ENCODE results near the gene HYCC2.
"Not testable (repeated sequence)": the region's sequence is repeated elsewhere in the genome, so short reads cannot be mapped to it uniquely, and the experiment has no call there.

HYCC2 gene

GRCh38 chr2:201070948-201071478 lies 458 bp downstream of the HYCC2 start:
- DNase-seq, result no peak

DNA sequence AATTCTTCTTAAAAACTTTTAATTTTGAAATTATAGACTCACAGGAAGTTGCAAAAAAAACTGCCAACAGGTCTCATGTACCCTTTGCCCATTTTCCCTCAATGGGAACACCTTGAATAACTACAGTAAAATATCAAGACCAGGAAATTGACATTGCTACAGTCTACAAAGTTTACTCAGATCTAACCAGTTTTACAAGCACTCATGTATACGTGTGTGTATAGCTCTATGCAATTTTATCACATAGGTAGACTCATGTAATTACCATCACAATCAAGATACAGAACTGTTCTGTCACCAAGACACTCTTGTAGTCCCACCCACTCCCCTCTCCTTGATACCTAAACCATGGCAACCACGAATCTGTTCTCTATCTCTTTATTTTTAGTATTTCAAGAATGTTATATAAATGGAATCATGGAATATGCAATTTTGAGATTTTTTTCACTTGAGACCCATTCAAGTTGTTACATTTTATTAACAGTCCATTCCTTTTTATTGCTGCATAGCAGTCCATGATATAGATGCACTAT lies 6.6 kb downstream of the HYCC2 start:
- DNase-seq, result no peak

DNA sequence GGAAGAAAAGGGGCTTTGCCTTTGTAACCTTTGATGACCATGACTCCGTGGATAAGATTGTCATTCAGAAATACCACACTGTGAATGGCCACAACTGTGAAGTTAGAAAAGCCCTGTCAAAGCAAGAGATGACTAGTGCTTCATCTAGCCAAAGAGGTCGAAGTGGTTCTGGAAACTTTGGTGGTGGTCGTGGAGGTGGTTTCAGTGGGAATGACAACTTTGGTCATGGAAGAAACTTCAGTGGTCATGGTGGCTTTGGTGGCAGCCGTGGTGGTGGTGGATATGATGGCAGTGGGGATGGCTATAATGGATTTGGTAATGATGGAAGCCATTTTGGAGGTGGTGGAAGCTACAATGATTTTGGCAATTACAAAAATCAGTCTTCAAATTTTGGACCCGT lies 8.0 kb downstream of the HYCC2 start:
- not testable (repeated sequence) for DNase-seq

DNA sequence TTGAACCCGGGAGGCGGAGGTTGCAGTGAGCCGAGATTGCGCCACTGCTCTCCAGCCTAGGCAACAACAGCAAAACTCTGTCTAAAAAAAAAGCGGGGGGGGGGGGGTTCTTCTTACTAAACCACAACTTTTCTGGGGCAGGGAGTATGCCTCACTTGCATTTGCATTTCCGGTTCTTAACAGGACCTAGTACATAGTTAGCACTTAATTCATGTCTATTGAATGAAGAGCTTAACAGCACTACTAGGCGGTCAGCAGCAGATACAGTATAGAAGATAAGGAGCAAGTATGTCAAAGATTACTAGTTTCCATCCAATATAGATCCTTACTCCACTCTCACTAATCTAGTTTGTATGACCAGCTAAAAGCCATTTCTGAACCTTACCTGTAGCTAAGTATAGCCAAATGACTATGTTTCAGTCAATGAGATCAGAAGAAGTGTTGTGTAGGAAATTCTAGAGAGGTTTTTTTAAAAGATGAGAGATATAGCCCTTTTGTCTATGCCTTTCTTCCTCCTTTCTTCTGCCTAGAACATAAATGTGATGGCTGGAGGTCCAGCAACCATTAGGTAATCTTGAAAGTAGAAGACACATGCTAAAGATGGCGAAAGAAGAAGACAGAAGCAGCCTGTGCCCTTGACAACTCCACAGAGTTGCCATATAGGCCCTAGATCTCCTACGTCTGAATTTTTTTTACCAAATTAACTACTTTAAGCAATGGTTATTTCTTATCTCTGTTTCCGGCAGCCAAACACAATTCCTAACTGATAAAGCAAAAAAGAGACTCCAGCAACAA lies 11.3 kb downstream of the HYCC2 start:
- DNase-seq, result no peak

- no peak for DNase-seq
Measured at GRCh38 chr2:201058914-201059313, 12.6 kb downstream of the HYCC2 start.

- no peak for DNase-seq
Measured at GRCh38 chr2:201057715-201058248, 13.7 kb downstream of the HYCC2 start.

- no peak for DNase-seq
Measured at GRCh38 chr2:201057087-201057521, 14.4 kb downstream of the HYCC2 start.

GRCh38 chr2:201049455-201049854 lies 22.0 kb downstream of the HYCC2 start:
- DNase-seq, result no peak

DNA sequence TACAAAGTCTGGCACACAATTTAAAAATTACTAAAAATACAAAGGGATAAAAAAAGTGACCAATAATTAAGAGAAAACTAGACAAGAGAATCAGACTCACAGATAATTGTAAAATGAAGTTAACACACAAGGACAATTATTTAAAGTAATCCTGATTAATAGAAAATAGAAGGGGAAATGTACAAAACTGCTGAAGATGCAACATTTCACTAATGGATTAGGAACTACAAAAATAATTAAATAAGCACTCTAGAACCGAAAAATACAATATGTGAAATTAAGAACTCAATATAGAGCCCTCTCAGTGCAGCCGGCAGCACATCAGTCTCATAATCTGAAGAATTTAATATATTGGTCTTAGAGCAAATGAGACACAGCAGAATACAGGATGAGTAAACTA lies 24.6 kb downstream of the HYCC2 start:
- no peak for DNase-seq

DNA sequence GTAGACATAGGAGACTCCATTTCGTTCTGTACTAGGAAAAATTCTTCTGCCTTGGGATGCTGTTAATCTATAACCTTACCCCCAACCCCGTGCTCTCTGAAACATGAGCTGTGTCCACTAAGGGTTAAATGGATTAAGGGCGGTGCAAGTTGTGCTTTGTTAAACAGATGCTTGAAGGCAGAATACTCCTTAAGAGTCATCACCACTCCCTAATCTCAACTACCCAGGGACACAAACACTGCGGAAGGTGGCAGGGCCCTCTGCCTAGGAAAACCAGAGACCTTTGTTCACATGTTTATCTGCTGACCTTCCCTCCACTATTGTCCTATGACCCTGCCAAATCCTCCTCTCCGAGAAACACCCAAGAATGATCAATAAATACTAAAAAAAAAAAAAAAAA lies 28.4 kb downstream of the HYCC2 start:
- not testable (repeated sequence) for DNase-seq

DNA sequence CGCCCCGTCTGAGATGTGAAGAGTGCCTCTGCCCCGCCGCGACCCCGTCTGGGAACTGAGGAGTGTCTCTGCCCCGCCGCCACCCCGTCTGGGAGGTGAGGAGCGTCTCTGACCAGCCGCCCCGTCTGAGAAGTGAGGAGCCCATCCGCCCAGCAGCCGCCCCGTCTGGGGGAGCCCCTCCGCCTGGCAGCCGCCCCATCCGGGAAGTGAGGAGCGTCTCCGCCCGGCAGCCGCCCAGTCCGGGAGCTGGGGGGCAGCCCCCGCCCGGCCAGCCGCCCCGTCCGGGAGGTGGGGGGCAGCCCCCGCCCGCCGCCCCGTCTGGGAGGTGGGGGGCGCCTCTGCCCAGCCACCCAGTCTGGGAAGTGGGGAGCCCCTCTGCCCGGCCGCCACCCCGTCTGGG lies 29.0 kb downstream of the HYCC2 start:
- DNase-seq, result not testable (repeated sequence)

DNA sequence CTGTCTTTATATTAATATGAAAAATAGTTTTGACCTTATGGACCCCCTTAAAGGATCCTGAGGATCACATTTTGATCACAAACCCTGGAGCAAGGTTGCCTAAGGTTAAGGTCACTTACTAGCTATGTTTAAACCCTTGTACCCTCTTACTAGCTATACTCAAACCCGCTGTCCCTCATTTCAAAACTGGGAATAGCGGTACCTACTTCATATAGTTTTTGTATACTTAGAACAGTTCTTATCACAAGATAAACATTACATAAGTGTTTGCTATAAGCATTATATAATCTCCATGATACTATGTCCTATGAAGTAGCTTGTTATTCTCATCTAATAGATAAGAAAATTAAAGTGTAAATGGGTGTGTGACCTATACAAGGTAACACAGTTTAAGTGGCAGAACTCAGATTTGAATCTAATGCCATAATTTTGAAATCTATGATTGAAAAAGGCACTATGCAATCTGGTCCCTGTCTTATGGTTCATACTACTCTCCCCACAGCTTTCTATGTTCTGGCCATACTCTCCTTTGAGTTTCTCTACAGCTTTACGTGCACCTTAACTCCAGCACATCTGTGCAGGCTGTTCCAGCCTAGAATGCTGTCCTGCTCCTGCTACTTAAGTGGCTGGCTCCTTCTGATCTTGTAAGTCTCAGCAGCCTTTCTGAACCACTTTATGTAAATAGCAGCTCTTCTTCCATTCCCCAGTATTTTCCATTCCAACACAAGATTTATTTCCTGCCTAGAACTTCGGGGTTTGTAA lies 30.4 kb downstream of the HYCC2 start:
- DNase-seq, result no peak

- DNase-seq, result no peak
Measured at GRCh38 chr2:201038855-201039254, 32.6 kb downstream of the HYCC2 start.

- DNase-seq, result not testable (repeated sequence)
Measured at GRCh38 chr2:201038361-201038760, 33.1 kb downstream of the HYCC2 start.

DNA sequence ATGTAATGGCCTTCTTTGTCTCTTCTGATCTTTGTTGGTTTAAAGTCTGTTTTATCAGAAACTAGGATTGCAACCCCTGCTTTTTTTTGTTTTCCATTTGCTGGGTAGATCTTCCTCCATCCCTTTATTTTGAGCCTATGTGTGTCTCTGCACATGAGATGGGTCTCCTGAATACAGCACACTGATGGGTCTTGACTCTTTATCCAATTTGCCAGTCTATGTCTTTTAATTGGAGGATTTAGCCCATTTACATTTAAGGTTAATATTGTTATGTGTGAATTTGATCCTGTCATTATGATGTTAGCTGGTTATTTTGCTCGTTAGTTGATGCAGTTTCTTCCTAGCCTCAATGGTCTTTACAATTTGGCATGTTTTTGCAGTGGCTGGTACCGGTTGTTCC lies 37.1 kb downstream of the HYCC2 start:
- not testable (repeated sequence) for DNase-seq

- no peak for DNase-seq
Measured at GRCh38 chr2:201024518-201024917, 47.0 kb downstream of the HYCC2 start.

GRCh38 chr2:201021914-201022313 lies 49.6 kb downstream of the HYCC2 start:
- DNase-seq, result no peak
